Fibroblast of upper back skin (primary cell): ENCODE data around the gene ETNK2.

Experiments used
- DNase-seq: peaks from one replicate; pipeline ENCODE4 v3.0.0-alpha.2; 2013

ETNK2 gene

GRCh38 chr1:204151552-204152309 is at the start of gene ETNK2:
TSS of gene ETNK2 (minus strand) at chr1:204152044. CDS start at chr1:204151852, 192 bp downstream.
- DNase-seq, result peak; percentile 51

GRCh38 chr1:204201348-204202040 is 49.6 kb upstream of the ETNK2 start:
- no peak for DNase-seq

GRCh38 chr1:204199579-204199978 is 47.7 kb upstream of the ETNK2 start:
- no peak for DNase-seq

- DNase-seq, result peak; percentile 81
These were observed 46.8 kb upstream of the ETNK2 start for GRCh38 chr1:204198348-204199340.

- DNase-seq, result no peak
These were observed 45.2 kb upstream of the ETNK2 start for GRCh38 chr1:204197068-204197467.

- no peak for DNase-seq
These were observed 44.4 kb upstream of the ETNK2 start, which contains the start of gene KISS1 for GRCh38 chr1:204196068-204196795. TSS of gene KISS1 (minus strand) at chr1:204196491. CDS start at chr1:204192876, 3,615 bp downstream.

GRCh38 chr1:204194771-204195170 is 42.9 kb upstream of the ETNK2 start:
- no peak for DNase-seq

- DNase-seq, result no peak
These were observed 42.2 kb upstream of the ETNK2 start for GRCh38 chr1:204194080-204194479.

- DNase-seq, result no peak
These were observed 40.9 kb upstream of the ETNK2 start for GRCh38 chr1:204192589-204193352.

GRCh38 chr1:204192046-204192445 is 40.2 kb upstream of the ETNK2 start:
- no peak for DNase-seq

GRCh38 chr1:204191456-204191855 is 39.6 kb upstream of the ETNK2 start:
- no peak for DNase-seq

GRCh38 chr1:204190212-204191211 is 38.7 kb upstream of the ETNK2 start:
- DNase-seq, result peak; percentile 68

GRCh38 chr1:204188959-204189639 is 37.3 kb upstream of the ETNK2 start:
- no peak for DNase-seq

- no peak for DNase-seq
These were observed 34.8 kb upstream of the ETNK2 start for GRCh38 chr1:204186597-204186996.

GRCh38 chr1:204181116-204181515 is 29.3 kb upstream of the ETNK2 start:
- no peak for DNase-seq

GRCh38 chr1:204180133-204180532 is 28.3 kb upstream of the ETNK2 start:
- no peak for DNase-seq

- no peak for DNase-seq
These were observed 26.8 kb upstream of the ETNK2 start for GRCh38 chr1:204178487-204179281.

GRCh38 chr1:204177133-204177532 is 25.3 kb upstream of the ETNK2 start:
- DNase-seq, result no peak

GRCh38 chr1:204176049-204176448 is 24.2 kb upstream of the ETNK2 start:
- DNase-seq, result no peak
